Thyroid gland (tissue), 4 donors: ENCODE results near the gene PRDX1. TPM values are rescaled to one million over a fixed set of nuclear protein-coding genes. Genes with fewer than 3 reads are reported as not detected.
"Not testable (repeated sequence)": the region's sequence is repeated elsewhere in the genome, so short reads cannot be mapped to it uniquely, and the experiment has no call there.

Source experiments
- DNase-seq, 2 donors: peaks; one replicate each; pipeline ENCODE4 v3.0.0-alpha.2; 2019
- H3K27ac ChIP-seq, 3 donors: fragments of 200-600 bp; sonication (generic); 1 replicate in 2 of 3; 2 replicates in 1 of 3; pipeline ENCODE4 v1.5.1; 2016 to 2019; ENCODE audit warnings: mild to moderate bottlenecking in 1 of 3, moderate library complexity in 1 of 3
- H3K27me3 ChIP-seq: fragments of 200-600 bp; sonication (generic); one replicate; pipeline ENCODE4 v1.5.1; 2019
- H3K36me3 ChIP-seq, 2 donors: fragments of 200-600 bp; sonication (generic); one replicate each; pipeline ENCODE4 v1.5.1; 2016 to 2019
- H3K4me1 ChIP-seq, 2 donors: fragments of 200-600 bp; sonication (generic); one replicate each; pipeline ENCODE4 v1.5.1; 2017 to 2019
- H3K4me3 ChIP-seq, 3 donors: fragments of 200-600 bp; sonication (generic); replicated peaks in 1 of 3; 1 replicate in 2 of 3; 2 replicates in 1 of 3; pipeline ENCODE4 v1.5.1; 2016; ENCODE audit warnings: mild to moderate bottlenecking in 1 of 3
- H3K9me3 ChIP-seq: fragments of 200-600 bp; sonication (generic); one replicate; pipeline ENCODE4 v1.5.1; 2017
- CTCF ChIP-seq, 6 experiments: fragments of 200-600 bp in 3 of 6; fragments of 450-650 bp in 3 of 6; sonication (generic) in 3 of 6; IDR thresholded peaks; one replicate each; pipeline ENCODE4 v1.5.1; 2016 to 2019; ENCODE audit warnings: antibody characterized with exemption in 6 of 6, mild to moderate bottlenecking in 2 of 6, inconsistent platforms in 1 of 6, moderate library complexity in 1 of 6
- POLR2A ChIP-seq, 2 donors: fragments of 450-650 bp; IDR thresholded peaks; one replicate each; pipeline ENCODE4 v1.6.1; 2017; ENCODE audit warnings: antibody characterized with exemption in 2 of 2, mild to moderate bottlenecking in 2 of 2, moderate library complexity in 1 of 2
- WGBS, 2 donors: methylation state at CpG; one replicate each; pipeline ENCODE4 v1.1.5; 2017; 5-methylcytosine and 5-hydroxymethylcytosine counted together
- intact Hi-C: fragments of 100-400 bp; cut with DNase I; formaldehyde crosslinking; loops from one replicate; pipeline ENCODE4 v1.15.1; 2023
- total RNA-seq, 4 donors: library from RNA; depleted of rRNA; stranded (reverse); fragments of >200 nt; gene quantifications; one replicate each; pipeline ENCODE4 v1.2.3, GENCODE V29; 2016

The PRDX1 gene
- total RNA-seq, 4 donors from 2014 or later = 872 to 1,202 (median 1,015) TPM

- peaks cover 53 to 62% of the 10 kb centered on the region in 2 donors for H3K36me3 ChIP-seq
- WGBS, 2 donors = 82 to 88% methylated on average over 4 of the region's 4 CpGs
- peak overlapping the region in 1 of 3 donors; percentile 48 for H3K27ac ChIP-seq
- no peak for DNase-seq
- H3K4me1 ChIP-seq = peaks cover 28 to 35% of the 10 kb centered on the region in 2 donors
- intact Hi-C loops = no loop called here
- H3K27me3 ChIP-seq = no peaks in the 10 kb centered on the region
- TF ChIP-seq CTCF (IDR thresholded peaks at IDR 0.05) = no peak
- no peak for TF ChIP-seq POLR2A (IDR thresholded peaks at IDR 0.05)
- no peaks in the 10 kb centered on the region for H3K9me3 ChIP-seq
- no peak overlapping the region for H3K4me3 ChIP-seq
These were observed 5.2 kb downstream of the PRDX1 start for GRCh38 chr1:45516465-45516864.

GRCh38 chr1:45516036-45516435 is 5.6 kb downstream of the PRDX1 start:
- Histone ChIP-seq H3K27me3 (no peaks in the 10 kb centered on the region), H3K9me3 (no peaks in the 10 kb centered on the region), H3K4me1 (peaks cover 28 to 35% of the 10 kb centered on the region in 2 donors), H3K4me3 (no peak overlapping the region), H3K36me3 (peaks cover 57 to 66% of the 10 kb centered on the region in 2 donors), H3K27ac (no peak overlapping the region)
- TF ChIP-seq POLR2A (IDR thresholded peaks at IDR 0.05) (no peak), CTCF (IDR thresholded peaks at IDR 0.05) (no peak)
- no peak for DNase-seq
- intact Hi-C loops = no loop called here
- WGBS, 2 donors = 48 to 64% methylated on average over 3 of the region's 3 CpGs

- Histone ChIP-seq H3K36me3 (peaks cover 65 to 84% of the 10 kb centered on the region in 2 donors), H3K27ac (peak overlapping the region in 1 of 3 donors; percentile 13), H3K4me1 (peaks cover 17 to 26% of the 10 kb centered on the region in 2 donors)
- not testable (repeated sequence) for H3K9me3 ChIP-seq, H3K4me3 ChIP-seq, DNase-seq, H3K27me3 ChIP-seq
- 58 to 78% methylated on average over 9 of the region's 9 CpGs for WGBS, 2 donors
- intact Hi-C loops = loop anchor here (5.0 kb wide), 1 partner anchor 54 kb away; no protein-coding TSS in a partner anchor
These were observed 8.0 kb downstream of the PRDX1 start for GRCh38 chr1:45513532-45514260.

DNA sequence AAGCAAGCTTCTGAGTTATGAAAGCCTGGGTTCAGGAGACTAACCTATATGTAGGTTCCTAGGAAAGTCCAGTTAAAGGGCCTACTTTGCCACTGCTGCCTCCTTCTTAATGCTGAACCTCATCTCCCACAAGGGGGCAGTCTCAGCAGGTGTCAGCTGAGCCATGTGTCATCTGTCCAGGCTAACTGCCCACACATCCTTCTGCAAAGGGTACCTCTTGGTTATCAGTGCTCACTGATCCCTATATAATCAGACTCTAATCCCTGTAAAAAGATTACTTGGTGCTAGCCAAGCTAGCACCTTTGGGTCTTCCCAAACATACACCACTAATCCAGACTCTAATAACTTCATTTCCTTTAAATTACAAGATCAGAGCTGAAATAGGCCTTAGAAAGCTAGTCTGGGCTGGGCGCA is 9.0 kb downstream of the PRDX1 start:
- WGBS, 2 donors = 93 to 94% methylated on average over 1 of the region's 1 CpG
- Histone ChIP-seq H3K9me3 (no peaks in the 10 kb centered on the region), H3K4me3 (no peak overlapping the region), H3K27ac (peak overlapping the region in 1 of 3 donors; percentile 13), H3K4me1 (peaks cover 13 to 23% of the 10 kb centered on the region in 2 donors), H3K27me3 (no peaks in the 10 kb centered on the region), H3K36me3 (peaks cover 65 to 79% of the 10 kb centered on the region in 2 donors)
- DNase-seq = peak; percentile 56 to 67
- TF ChIP-seq CTCF (IDR thresholded peaks at IDR 0.05) = peak; percentile 21 to 56 (median 51)
- no peak for TF ChIP-seq POLR2A (IDR thresholded peaks at IDR 0.05)
- intact Hi-C loops = loop anchor here (5.0 kb wide), 1 partner anchor 55 kb away; no protein-coding TSS in a partner anchor

DNA sequence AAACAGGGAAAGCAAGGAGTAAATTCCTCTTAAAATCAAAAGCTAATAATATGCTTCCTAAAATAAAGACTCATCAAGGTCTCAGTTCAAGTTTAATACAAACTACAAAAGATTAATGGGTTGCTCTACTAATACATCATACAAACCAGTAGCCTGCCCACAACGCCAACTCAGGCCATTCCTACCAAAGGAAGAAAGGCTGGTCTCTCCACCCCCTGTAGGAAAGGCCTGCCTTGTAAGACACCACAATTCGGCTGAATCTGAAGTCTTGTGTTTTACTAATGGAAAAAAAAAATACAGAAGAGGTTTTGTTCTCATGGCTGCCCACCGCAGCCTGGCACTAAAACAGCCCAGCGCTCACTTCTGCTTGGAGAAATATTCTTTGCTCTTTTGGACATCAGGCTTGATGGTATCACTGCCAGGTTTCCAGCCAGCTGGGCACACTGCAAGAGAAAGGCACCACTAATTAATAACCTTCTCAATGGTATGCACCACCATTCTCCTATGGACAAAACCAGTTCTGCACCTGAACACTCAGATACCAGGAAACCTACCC is 10.6 kb downstream of the PRDX1 start:
- no peak overlapping the region for H3K27ac ChIP-seq
- peaks cover 54 to 65% of the 10 kb centered on the region in 2 donors for H3K36me3 ChIP-seq
- TF ChIP-seq POLR2A (IDR thresholded peaks at IDR 0.05) (no peak), CTCF (IDR thresholded peaks at IDR 0.05) (no peak)
- intact Hi-C loops = loop anchor here (5.0 kb wide), 1 partner anchor 56 kb away; no protein-coding TSS in a partner anchor
- no peak for DNase-seq
- H3K4me1 ChIP-seq = peaks cover 0 to 14% of the 10 kb centered on the region in 2 donors
- H3K4me3 ChIP-seq = no peak overlapping the region
- WGBS, 2 donors = 93 to 94% methylated on average over 4 of the region's 4 CpGs
- no peaks in the 10 kb centered on the region for H3K9me3 ChIP-seq
- no peaks in the 10 kb centered on the region for H3K27me3 ChIP-seq
